ENCODE measurements around the gene RPS6KL1. TPM values are rescaled to one million over a fixed set of nuclear protein-coding genes. Genes with fewer than 3 reads are reported as not detected.

The RPS6KL1 gene
- total RNA-seq, 1 experiment from 2014 or later: 11.3 TPM

DNA sequence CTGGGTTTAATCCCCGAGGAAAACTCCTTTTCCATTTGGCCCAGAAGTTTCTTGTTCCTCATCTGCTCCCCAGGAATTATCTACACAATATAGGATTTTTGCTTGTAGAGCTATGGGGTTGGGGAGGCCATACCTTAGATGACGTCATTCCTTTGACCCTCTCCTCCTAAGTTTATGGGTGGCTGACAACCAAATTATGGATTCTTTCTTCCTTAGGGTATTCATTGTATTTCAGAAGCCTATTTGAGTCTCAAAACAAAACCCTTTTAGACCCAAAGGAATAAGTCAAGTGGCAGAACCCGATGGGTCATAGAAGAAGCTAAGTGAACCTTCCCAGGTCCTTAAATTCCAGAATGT, 61.3 kb downstream of the RPS6KL1 start:
- Histone ChIP-seq H3K36me3 (no peaks in the 10 kb centered on the region), H3K9me3 (no peaks in the 10 kb centered on the region), H3K27me3 (no peaks in the 10 kb centered on the region), H3K4me3 (no peak overlapping the region)
- no peak for DNase-seq

- no peak overlapping the region for H3K4me3 ChIP-seq
- no peaks in the 10 kb centered on the region for H3K36me3 ChIP-seq
- no peaks in the 10 kb centered on the region for H3K9me3 ChIP-seq
- no peaks in the 10 kb centered on the region for H3K27me3 ChIP-seq
- DNase-seq: peak; percentile 61
Observed at GRCh38 chr14:74860899-74861733, 61.9 kb downstream of the RPS6KL1 start.

GRCh38 chr14:74859757-74860552, 63.1 kb downstream of the RPS6KL1 start:
- Histone ChIP-seq H3K27me3 (no peaks in the 10 kb centered on the region), H3K36me3 (no peaks in the 10 kb centered on the region), H3K9me3 (no peaks in the 10 kb centered on the region), H3K4me3 (no peak overlapping the region)
- DNase-seq: no peak

GRCh38 chr14:74858022-74858421, 65.0 kb downstream of the RPS6KL1 start:
- no peaks in the 10 kb centered on the region for H3K9me3 ChIP-seq
- H3K36me3 ChIP-seq: no peaks in the 10 kb centered on the region
- H3K27me3 ChIP-seq: no peaks in the 10 kb centered on the region
- no peak overlapping the region for H3K4me3 ChIP-seq
- no peak for DNase-seq

DNA sequence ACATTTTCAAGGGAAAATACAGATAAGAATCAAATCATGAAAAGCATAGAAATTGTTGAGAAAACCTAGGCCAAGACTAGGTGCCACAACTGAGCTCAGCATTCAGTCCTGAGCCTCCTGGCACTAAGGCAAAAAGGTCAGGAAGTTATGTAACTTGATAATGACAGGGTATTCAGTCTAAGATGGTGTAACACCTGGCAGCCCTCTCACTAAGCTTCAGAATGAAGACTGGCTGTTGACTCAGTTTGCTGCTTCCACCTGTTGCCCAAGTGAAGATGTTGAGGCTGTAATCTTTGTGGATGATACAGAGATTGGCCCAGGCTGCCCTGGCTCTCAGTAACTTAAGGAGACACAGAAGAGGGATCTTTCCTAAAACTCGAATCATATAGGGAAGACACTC, 66.7 kb downstream of the RPS6KL1 start:
- no peaks in the 10 kb centered on the region for H3K36me3 ChIP-seq
- H3K9me3 ChIP-seq: no peaks in the 10 kb centered on the region
- no peak for DNase-seq
- H3K4me3 ChIP-seq: no peak overlapping the region
- no peaks in the 10 kb centered on the region for H3K27me3 ChIP-seq

DNA sequence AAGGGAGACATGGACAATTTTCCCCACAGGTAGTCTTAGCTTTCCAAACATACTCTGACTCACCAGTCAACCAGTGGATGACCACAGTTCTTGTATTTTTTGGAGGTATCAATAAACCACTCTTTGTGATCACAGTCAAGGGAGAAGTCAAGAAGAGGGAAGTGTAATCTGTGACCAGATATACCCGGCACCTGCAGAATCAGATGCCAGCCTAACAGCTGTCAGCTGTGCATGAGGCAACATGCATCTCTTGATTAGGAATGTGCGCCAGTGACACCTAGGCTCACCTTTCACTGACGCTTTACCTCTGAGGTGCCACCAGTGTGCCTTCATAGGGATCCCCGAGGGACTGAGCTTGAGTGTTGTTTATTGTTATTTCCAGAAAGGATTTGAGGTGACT, 67.1 kb downstream of the RPS6KL1 start:
- Histone ChIP-seq H3K9me3 (no peaks in the 10 kb centered on the region), H3K36me3 (no peaks in the 10 kb centered on the region), H3K27me3 (no peaks in the 10 kb centered on the region), H3K4me3 (no peak overlapping the region)
- DNase-seq: no peak

GRCh38 chr14:74855021-74855420, 68.0 kb downstream of the RPS6KL1 start:
- Histone ChIP-seq H3K27me3 (no peaks in the 10 kb centered on the region), H3K36me3 (no peaks in the 10 kb centered on the region), H3K4me3 (no peak overlapping the region), H3K9me3 (no peaks in the 10 kb centered on the region)
- no peak for DNase-seq

Other genes with a start within 250 kb of the RPS6KL1 start
- gene AREL1, start 210.2 kb downstream of the RPS6KL1 start, total RNA-seq (2014; rRNA removed; shearing (Covaris generic); ENCODE audit: low replicate concordance): 4.9 and 11.6 TPM in 2 replicates
- gene FCF1, start 210.1 kb downstream of the RPS6KL1 start, total RNA-seq (2014; rRNA removed; shearing (Covaris generic); ENCODE audit: low replicate concordance): 44.2 and 92.7 TPM in 2 replicates
- gene YLPM1, start 159.9 kb downstream of the RPS6KL1 start, total RNA-seq (2014; rRNA removed; shearing (Covaris generic); ENCODE audit: low replicate concordance): 3.9 and 4.5 TPM in 2 replicates
- not detected in 2 replicates for gene PROX2, start 47.1 kb downstream of the RPS6KL1 start, total RNA-seq (2014; rRNA removed; shearing (Covaris generic); ENCODE audit: low replicate concordance)
- 38.7 and 52.6 TPM in 2 replicates for gene DLST, start 41.3 kb downstream of the RPS6KL1 start, total RNA-seq (2014; rRNA removed; shearing (Covaris generic); ENCODE audit: low replicate concordance)
- 49.2 and 50.6 TPM in 2 replicates for gene PGF, start 32.3 kb upstream of the RPS6KL1 start, total RNA-seq (2014; rRNA removed; shearing (Covaris generic); ENCODE audit: low replicate concordance)
- gene EIF2B2, start 79.7 kb upstream of the RPS6KL1 start, total RNA-seq (2014; rRNA removed; shearing (Covaris generic); ENCODE audit: low replicate concordance): 48.2 and 87.3 TPM in 2 replicates
- 9.0 and 9.1 TPM in 2 replicates for gene MLH3, start 128.2 kb upstream of the RPS6KL1 start, total RNA-seq (2014; rRNA removed; shearing (Covaris generic); ENCODE audit: low replicate concordance)
- gene ACYP1, start 140.8 kb upstream of the RPS6KL1 start, total RNA-seq (2014; rRNA removed; shearing (Covaris generic); ENCODE audit: low replicate concordance): 10.8 and 53.9 TPM in 2 replicates
- gene ZC2HC1C, start 146.4 kb upstream of the RPS6KL1 start, total RNA-seq (2014; rRNA removed; shearing (Covaris generic); ENCODE audit: low replicate concordance): 0.99 TPM in 1 of 2 replicates, not detected in the other
- gene NEK9, start 203.8 kb upstream of the RPS6KL1 start, total RNA-seq (2014; rRNA removed; shearing (Covaris generic); ENCODE audit: low replicate concordance): 19.7 and 67.7 TPM in 2 replicates

Data from MG63 (cell line).